GM12878 (cell line): Measurements from ENCODE around the gene BCKDHB. TPM values are rescaled to one million over a fixed set of nuclear protein-coding genes. Genes with fewer than 3 reads are reported as not detected.
"Not testable (repeated sequence)": the region's sequence is repeated elsewhere in the genome, so short reads cannot be mapped to it uniquely, and the experiment has no call there.

Experiments
- ATAC-seq: fragments of 200-7000 bp; cut with Tn5 transposase; 3 replicates; pipeline ENCODE4 v1.9.1; 2020; ENCODE audit warnings: mild to moderate bottlenecking, moderate library complexity
- BruUV-seq: library from RNA; stranded (reverse); fragments of 400-500 nt; replicated peaks from 2 replicates; lab custom pipeline; 2021; lab: Mats Ljungman, UMichigan
- CTCF ChIA-PET: fragments of 300-600 bp; sonication (Branson Sonifier 250); formaldehyde crosslinking; extraction: SDS; loops from one replicate; lab custom pipeline; 2021; ENCODE audit warnings: inconsistent platforms; lab: Yijun Ruan, JAX
- POLR2A ChIA-PET: fragments of 350-600 bp; formaldehyde crosslinking; extraction: SDS; loops from one replicate; lab custom pipeline; 2021; ENCODE audit warnings: inconsistent platforms; lab: Charles Lee
- RAD21 ChIA-PET: fragments of 300-600 bp; sonication (Branson Sonifier 250); formaldehyde crosslinking; loops from one replicate; lab custom pipeline; 2023; ENCODE audit warnings: antibody characterized with exemption; ENCODE audit not compliant: unreplicated experiment; lab: Charles Lee
- SMC1A ChIA-PET: fragments of 300-600 bp; sonication (Branson Sonifier 250); formaldehyde crosslinking; loops from one replicate; lab custom pipeline; 2023; ENCODE audit not compliant: unreplicated experiment, uncharacterized antibody; lab: Charles Lee
- DNase-seq: peaks from one replicate; pipeline ENCODE4 v3.0.0-alpha.2; 2011; ENCODE audit warnings: low read depth, low spot score
- FAIRE-seq: peaks from 3 replicates; lab custom pipeline; 2011; peaks lifted over from hg19 to GRCh38; lab: Jason Lieb, UNC
- H2AFZ ChIP-seq: 2 replicates; pipeline ENCODE4 v1.6.0; 2011; ENCODE audit warnings: low read depth, low read length, control low read depth; ENCODE audit not compliant: control insufficient read depth
- H3K27ac ChIP-seq: 2 replicates; pipeline ENCODE4 v1.5.1; 2011; ENCODE audit warnings: control low read depth; ENCODE audit not compliant: control insufficient read depth, insufficient read depth
- H3K27me3 ChIP-seq, 2 experiments: replicated peaks in 1 of 2; 2 replicates each; pipeline versions ENCODE4 v1.6.0 to v1.6.1; 2011; ENCODE audit warnings: low read length in 1 of 2; ENCODE audit not compliant: control insufficient read depth in 2 of 2, insufficient read depth in 2 of 2
- H3K36me3 ChIP-seq, 2 experiments: 2 replicates each; pipeline ENCODE4 v1.5.1; 2011; ENCODE audit warnings: low read length in 1 of 2; ENCODE audit not compliant: control insufficient read depth in 2 of 2, insufficient read depth in 2 of 2
- H3K4me1 ChIP-seq: 2 replicates; pipeline ENCODE4 v1.6.1; 2011; ENCODE audit warnings: mild to moderate bottlenecking, low read length, moderate library complexity, mixed read lengths; ENCODE audit not compliant: control insufficient read depth, insufficient read depth
- H3K4me2 ChIP-seq: 2 replicates; pipeline ENCODE4 v1.6.0; 2011; ENCODE audit warnings: control low read depth; ENCODE audit not compliant: control insufficient read depth, insufficient read depth
- H3K4me3 ChIP-seq: fragments of 200-600 bp; sonication (generic); 2 replicates; pipeline ENCODE4 v1.5.1; 2016
- H3K79me2 ChIP-seq: 2 replicates; pipeline ENCODE4 v1.6.0; 2011; ENCODE audit warnings: low read length; ENCODE audit not compliant: control insufficient read depth, insufficient read depth
- H3K9ac ChIP-seq: 2 replicates; pipeline ENCODE4 v1.8.0; 2011; ENCODE audit warnings: low read length, control low read depth, mixed read lengths; ENCODE audit not compliant: control insufficient read depth, insufficient read depth
- H3K9me3 ChIP-seq: replicated peaks from 3 replicates; pipeline ENCODE4 v1.5.1; 2011; ENCODE audit warnings: mild to moderate bottlenecking, low read length; ENCODE audit not compliant: control insufficient read depth, insufficient read depth
- H4K20me1 ChIP-seq: 2 replicates; pipeline ENCODE4 v1.6.0; 2011; ENCODE audit not compliant: control insufficient read depth, insufficient read depth
- BACH1 ChIP-seq: fragments of 450-650 bp; IDR thresholded peaks from 2 replicates; pipeline ENCODE4 v1.6.1; 2017; ENCODE audit warnings: mild to moderate bottlenecking, borderline replicate concordance
- BHLHE40 ChIP-seq, 2 experiments: fragments of 450-650 bp in 1 of 2; IDR thresholded peaks; 2 replicates each; pipeline ENCODE4 v1.6.1; 2011 to 2017; ENCODE audit warnings: low read depth in 2 of 2, borderline replicate concordance in 1 of 2, improper control_type of control experiment in 1 of 2, low read length in 1 of 2, mild to moderate bottlenecking in 1 of 2
- CBFB ChIP-seq: IDR thresholded peaks from 2 replicates; pipeline ENCODE4 v1.6.1; 2016; ENCODE audit warnings: antibody characterized with exemption, low read depth
- ELK1 ChIP-seq: IDR thresholded peaks from 2 replicates; pipeline ENCODE4 v1.6.1; 2012; ENCODE audit warnings: low read depth, low read length, improper control_type of control experiment
- IKZF1 ChIP-seq: fragments of 450-650 bp; conservative IDR thresholded peaks from 2 replicates; pipeline ENCODE4 v1.6.1; 2017; ENCODE audit warnings: antibody characterized with exemption, mild to moderate bottlenecking
- IKZF2 ChIP-seq, 2 experiments: fragments of 450-650 bp; IDR thresholded peaks; 2 replicates each; pipeline ENCODE4 v1.6.1; 2017; ENCODE audit warnings: mild to moderate bottlenecking in 2 of 2, moderate library complexity in 2 of 2
- PBX3 ChIP-seq: IDR thresholded peaks from 2 replicates; pipeline ENCODE4 v1.6.1; 2011; ENCODE audit warnings: mild to moderate bottlenecking, low read depth, low read length, moderate library complexity; ENCODE audit not compliant: insufficient replicate concordance
- POLR2A ChIP-seq: IDR thresholded peaks from 2 replicates; pipeline ENCODE4 v1.6.1; 2011; ENCODE audit warnings: low read depth, mild to moderate bottlenecking, low read length
- POU2F2 ChIP-seq: IDR thresholded peaks from 3 replicates; pipeline ENCODE4 v1.6.1; 2011; ENCODE audit warnings: low read depth, mild to moderate bottlenecking, low read length, borderline replicate concordance
- RBBP5 ChIP-seq: fragments of 200-600 bp; sonication (generic); conservative IDR thresholded peaks from 2 replicates; pipeline ENCODE4 v1.6.1; 2016
- RUNX3 ChIP-seq: IDR thresholded peaks from 2 replicates; pipeline ENCODE4 v1.6.1; 2012; ENCODE audit warnings: low read length, inconsistent platforms
- SIX5 ChIP-seq: IDR thresholded peaks from 2 replicates; pipeline ENCODE4 v1.6.1; 2011; ENCODE audit warnings: mild to moderate bottlenecking, low read depth, low read length, moderate library complexity; ENCODE audit not compliant: severe bottlenecking
- SREBF1 ChIP-seq: IDR thresholded peaks from 2 replicates; pipeline ENCODE4 v1.6.1; 2012; ENCODE audit warnings: mild to moderate bottlenecking, low read length
- TCF3 ChIP-seq: IDR thresholded peaks from 2 replicates; pipeline ENCODE4 v1.6.1; 2012; ENCODE audit warnings: low read depth, mild to moderate bottlenecking, low read length, borderline replicate concordance; ENCODE audit not compliant: insufficient read depth
- WGBS: methylation state at CpG from one replicate; pipeline ENCODE4 v1.1.6; 2016; ENCODE audit warnings: low lambda C conversion rate; ENCODE audit not compliant: insufficient replicate concordance, insufficient coverage; ENCODE audit errors: missing lambda C conversion rate; 5-methylcytosine and 5-hydroxymethylcytosine counted together
- in situ Hi-C: fragments of 300-500 bp; cut with MboI; formaldehyde crosslinking; loops from 9 replicates; pipeline ENCODE4 v1.14.3; 2018; ENCODE audit warnings: mixed read lengths
- intact Hi-C: fragments of 100-400 bp; cut with micrococcal nuclease; formaldehyde crosslinking; loops from one replicate; pipeline ENCODE4 v1.14.2; 2022; ENCODE audit not compliant: unreplicated experiment
- polyA plus RNA-seq, 11 experiments: library from polyadenylated mRNA; depleted of rRNA in 4 of 11; unstranded in 6 of 11; stranded (reverse) in 5 of 11; fragments of >200 nt; fragmentation: Nextera tagmentation in 4 of 11; fragmentation: Illumina TruSeq in 1 of 11; extraction: Ambion mirVana in 4 of 11; extraction: Trizol in 1 of 11; gene quantifications; 1 replicate in 1 of 11; 2 replicates in 10 of 11; pipeline versions ENCODE4 v1.2.1 to v1.2.3, GENCODE V29; 2011 to 2016; ENCODE audit warnings: inconsistent platforms in 2 of 11, missing spikeins in 2 of 11, low read depth in 1 of 11
- total RNA-seq, 4 experiments: library from RNA; depleted of rRNA in 3 of 4; stranded (reverse); fragments of >200 nt in 3 of 4; fragmentation: Illumina TruSeq in 1 of 4; extraction: Trizol in 1 of 4; gene quantifications; 2 replicates each; pipeline versions ENCODE4 v1.2.1 to v1.2.3, GENCODE V29; 2013 to 2021
- TF ChIP-seq, protein P1 (sequence below): fragments of 450-650 bp; formaldehyde crosslinking; IDR thresholded peaks from 2 replicates; pipeline ENCODE4 v1.5.0; 2022; ENCODE audit warnings: mild to moderate bottlenecking, missing genetic modification characterization

The BCKDHB gene
- total and polyA plus RNA-seq, 10 of the 15 experiments (the other 5 are each of a cell fraction or from before 2014, with no cell fraction given), result 12.9 to 57.1 (median 25.3) TPM

DNA sequence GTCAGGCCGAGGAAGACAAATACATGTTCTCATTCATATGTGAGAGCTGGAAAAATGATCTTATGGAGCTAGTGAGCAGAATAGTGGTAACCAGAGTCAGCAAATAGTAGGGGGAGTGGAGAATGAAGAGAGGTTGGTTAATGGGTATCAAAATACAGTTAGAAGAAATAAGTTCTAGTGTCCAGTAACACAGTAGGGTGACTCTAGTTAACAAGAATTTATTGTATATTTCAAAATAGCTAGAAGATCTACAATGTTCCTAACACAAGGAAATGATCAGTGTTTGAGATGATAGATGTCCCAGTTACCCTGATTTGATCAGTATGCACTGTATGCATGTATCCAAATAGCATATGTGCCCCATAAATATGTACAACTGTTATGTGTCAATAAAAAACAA lies 128.4 kb downstream of the BCKDHB start (continued):
- TF ChIP-seq, protein P1, sequence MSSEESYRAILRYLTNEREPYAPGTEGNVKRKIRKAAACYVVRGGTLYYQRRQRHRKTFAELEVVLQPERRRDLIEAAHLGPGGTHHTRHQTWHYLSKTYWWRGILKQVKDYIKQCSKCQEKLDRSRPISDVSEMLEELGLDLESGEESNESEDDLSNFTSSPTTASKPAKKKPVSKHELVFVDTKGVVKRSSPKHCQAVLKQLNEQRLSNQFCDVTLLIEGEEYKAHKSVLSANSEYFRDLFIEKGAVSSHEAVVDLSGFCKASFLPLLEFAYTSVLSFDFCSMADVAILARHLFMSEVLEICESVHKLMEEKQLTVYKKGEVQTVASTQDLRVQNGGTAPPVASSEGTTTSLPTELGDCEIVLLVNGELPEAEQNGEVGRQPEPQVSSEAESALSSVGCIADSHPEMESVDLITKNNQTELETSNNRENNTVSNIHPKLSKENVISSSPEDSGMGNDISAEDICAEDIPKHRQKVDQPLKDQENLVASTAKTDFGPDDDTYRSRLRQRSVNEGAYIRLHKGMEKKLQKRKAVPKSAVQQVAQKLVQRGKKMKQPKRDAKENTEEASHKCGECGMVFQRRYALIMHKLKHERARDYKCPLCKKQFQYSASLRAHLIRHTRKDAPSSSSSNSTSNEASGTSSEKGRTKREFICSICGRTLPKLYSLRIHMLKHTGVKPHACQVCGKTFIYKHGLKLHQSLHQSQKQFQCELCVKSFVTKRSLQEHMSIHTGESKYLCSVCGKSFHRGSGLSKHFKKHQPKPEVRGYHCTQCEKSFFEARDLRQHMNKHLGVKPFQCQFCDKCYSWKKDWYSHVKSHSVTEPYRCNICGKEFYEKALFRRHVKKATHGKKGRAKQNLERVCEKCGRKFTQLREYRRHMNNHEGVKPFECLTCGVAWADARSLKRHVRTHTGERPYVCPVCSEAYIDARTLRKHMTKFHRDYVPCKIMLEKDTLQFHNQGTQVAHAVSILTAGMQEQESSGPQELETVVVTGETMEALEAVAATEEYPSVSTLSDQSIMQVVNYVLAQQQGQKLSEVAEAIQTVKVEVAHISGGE (CRISPR knock-in tag), result no peak
- no peak for TF ChIP-seq IKZF1
- no peak for TF ChIP-seq ELK1

GRCh38 chr6:80235647-80236046 lies 129.2 kb downstream of the BCKDHB start:
- POLR2A ChIA-PET, result no interaction called here
- no peak for FAIRE-seq
- WGBS, result 100% methylated on average over 1 of the region's 1 CpG

GRCh38 chr6:80238754-80239153 lies 132.3 kb downstream of the BCKDHB start:
- 100% methylated on average over 2 of the region's 2 CpGs for WGBS
- H3K9me3 ChIP-seq, H3K36me3 ChIP-seq, RAD21 ChIA-PET, H3K79me2 ChIP-seq, intact Hi-C loops, in situ Hi-C loops, CTCF ChIA-PET, H3K27ac ChIP-seq, POLR2A ChIA-PET, H3K4me1 ChIP-seq, H4K20me1 ChIP-seq, H3K27me3 ChIP-seq, H3K9ac ChIP-seq, H3K4me3 ChIP-seq, SMC1A ChIA-PET, ATAC-seq, DNase-seq, H2AFZ ChIP-seq, H3K4me2 ChIP-seq, FAIRE-seq, BruUV-seq: not testable (repeated sequence)

More at GRCh38 chr6:80235647-80236046, 129.2 kb downstream of the BCKDHB start:
- ATAC-seq (no peak), DNase-seq (no peak)
- intact Hi-C loops (no loop called here), in situ Hi-C loops (no loop called here)
- no peak overlapping the region for H3K27ac ChIP-seq
- H3K4me1 ChIP-seq, result no peaks in the 10 kb centered on the region
- H3K9ac ChIP-seq, result no peak overlapping the region
- H3K27me3 ChIP-seq, result no peaks in the 10 kb centered on the region
- ChIA-PET CTCF (interaction anchor here (0.7 to 0.9 kb wide), 2 partner anchors 11 to 90 kb away, joined by 3 read pairs; no protein-coding TSS in a partner anchor), SMC1A (interaction anchor here (1.0 to 1.5 kb wide), 2 partner anchors 12 to 19 kb away, joined by 3 read pairs; no protein-coding TSS in a partner anchor), RAD21 (interaction anchor here (1.2 kb wide), 1 partner anchor 21 kb away, joined by 3 read pairs; no protein-coding TSS in a partner anchor)
- TF ChIP-seq BHLHE40 (IDR thresholded peaks at IDR 0.05; ENCODE audit: borderline replicate concordance in 1 of 2, low read depth in 2 of 2, low read length in 1 of 2) (no peak), TCF3 (no peak), POLR2A (no peak), POU2F2 (no peak), BACH1 (no peak), SREBF1 (no peak), CBFB (no peak), SIX5 (no peak), IKZF2 (IDR thresholded peaks at IDR 0.05) (no peak), PBX3 (no peak), RUNX3 (no peak), RBBP5 (no peak)
- no peak overlapping the region for H2AFZ ChIP-seq
- H3K79me2 ChIP-seq, result no peaks in the 10 kb centered on the region
- H3K36me3 ChIP-seq, result no peaks in the 10 kb centered on the region
- H3K4me3 ChIP-seq, result no peak overlapping the region
- no peak overlapping the region for H3K4me2 ChIP-seq
- H3K9me3 ChIP-seq, result no peaks in the 10 kb centered on the region
- no peaks in the 10 kb centered on the region for H4K20me1 ChIP-seq
- no TSS peak for BruUV-seq
